HG02571 (cell line): ENCODE data around the gene STRIP2.

Experiments used
- ATAC-seq: cut with Tn5 transposase; IDR thresholded peaks from one replicate; pipeline ENCODE4 v1.9.1; 2021; ENCODE audit warnings: mild to moderate bottlenecking, moderate library complexity; ENCODE audit not compliant: unreplicated experiment

The STRIP2 gene

GRCh38 chr7:129482781-129483180 is 48.5 kb downstream of the STRIP2 start:
- no peak for ATAC-seq

DNA sequence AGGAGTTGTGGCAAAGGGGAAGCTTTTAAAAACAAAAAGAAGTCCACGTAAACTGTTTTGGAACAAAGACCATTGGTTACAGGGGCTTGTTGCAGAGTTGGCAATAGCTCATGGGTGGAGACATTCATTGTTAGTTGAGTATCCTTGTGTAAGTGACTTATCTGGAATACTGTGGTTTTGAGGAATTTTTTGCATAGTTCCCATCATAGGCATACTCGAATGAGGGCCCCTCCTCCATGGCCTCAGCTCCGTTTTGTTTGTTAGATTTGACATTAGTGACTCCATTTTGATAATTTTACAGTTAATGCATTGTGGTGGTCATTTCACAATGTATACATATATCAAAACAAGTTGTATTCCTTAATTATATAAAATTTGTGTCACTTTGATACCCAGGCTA is 55.3 kb downstream of the STRIP2 start:
- no peak for ATAC-seq

DNA sequence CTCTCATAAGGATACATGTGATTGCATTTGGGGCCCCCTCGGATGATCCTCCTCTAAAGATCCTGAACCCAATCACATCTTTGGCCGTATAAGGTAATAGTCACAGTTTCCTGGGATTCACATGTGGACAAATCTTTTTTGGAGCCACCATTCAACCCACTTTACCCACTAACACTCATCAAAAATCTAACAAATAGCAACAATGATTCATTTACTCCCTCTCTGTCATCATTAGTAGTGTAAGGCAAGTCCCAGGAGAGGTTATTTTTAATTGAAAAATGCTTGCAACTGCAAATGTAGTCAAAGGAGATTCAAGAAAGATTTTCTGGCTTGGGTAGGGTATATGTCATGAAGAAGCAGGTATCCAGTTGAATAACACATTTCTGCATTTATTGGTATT is 58.2 kb downstream of the STRIP2 start:
- no peak for ATAC-seq

DNA sequence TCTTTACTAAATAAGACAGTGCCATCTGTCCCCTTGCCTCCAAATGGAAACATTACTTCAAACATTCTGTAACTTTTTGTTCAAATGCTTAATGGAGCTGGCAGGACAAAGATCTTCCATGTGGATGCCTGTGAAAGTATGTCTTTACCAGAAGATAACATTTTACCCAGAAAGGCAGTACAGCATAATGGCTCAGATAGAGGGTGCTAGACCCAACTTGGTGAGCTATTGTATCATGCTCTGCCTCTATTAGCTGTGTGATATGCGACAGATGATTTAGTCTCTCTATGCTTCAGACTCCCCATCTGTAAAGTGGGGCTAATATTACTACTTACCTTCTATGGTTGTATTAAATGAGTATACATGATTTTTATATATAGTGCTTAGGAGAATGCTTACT is 59.3 kb downstream of the STRIP2 start:
- no peak for ATAC-seq

GRCh38 chr7:129494041-129494440 is 59.8 kb downstream of the STRIP2 start:
- peak; percentile 84 for ATAC-seq

DNA sequence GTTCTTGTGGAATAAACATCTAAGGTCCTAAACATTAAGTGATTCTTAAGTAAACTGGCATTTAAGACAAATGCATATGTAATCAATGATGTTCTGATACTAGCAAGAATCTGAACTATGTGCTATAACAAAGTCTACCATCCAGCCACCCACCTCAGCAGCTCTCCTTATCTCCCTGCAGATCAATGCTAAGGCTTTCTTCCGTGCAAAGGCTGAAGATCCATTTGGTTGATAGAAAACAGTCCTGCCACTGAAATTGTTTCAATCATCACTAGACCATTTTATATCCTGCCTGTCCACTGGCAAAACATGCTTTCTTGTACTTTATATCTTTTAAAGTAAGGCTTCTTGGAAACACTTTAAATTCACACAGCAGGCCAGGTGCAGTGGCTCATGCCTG is 61.8 kb downstream of the STRIP2 start:
- no peak for ATAC-seq

GRCh38 chr7:129496653-129497052 is 62.4 kb downstream of the STRIP2 start:
- ATAC-seq = no peak

DNA sequence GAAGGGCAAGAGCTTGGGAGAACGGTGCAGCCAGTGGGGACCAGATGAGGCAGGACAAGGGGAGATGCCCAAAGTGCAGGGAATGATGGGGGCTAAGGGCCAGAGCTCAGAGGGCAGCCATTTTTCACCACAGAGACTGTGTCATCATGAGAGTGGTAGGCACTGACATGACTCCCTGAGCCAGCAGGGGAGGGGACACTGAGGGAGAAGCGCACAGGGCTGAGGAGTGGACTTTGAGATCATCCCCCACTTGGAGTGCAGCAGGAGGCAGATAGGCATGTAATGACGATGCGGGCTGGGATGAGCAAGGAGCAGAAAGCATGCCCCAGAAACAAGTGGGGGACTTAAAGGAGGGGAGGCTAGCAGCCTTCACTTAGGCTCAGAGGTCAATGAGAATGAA is 62.9 kb downstream of the STRIP2 start:
- ATAC-seq = no peak

GRCh38 chr7:129498021-129498420 is 63.8 kb downstream of the STRIP2 start:
- ATAC-seq = no peak

- ATAC-seq = no peak
Observed at GRCh38 chr7:129499999-129500398, 65.8 kb downstream of the STRIP2 start.

DNA sequence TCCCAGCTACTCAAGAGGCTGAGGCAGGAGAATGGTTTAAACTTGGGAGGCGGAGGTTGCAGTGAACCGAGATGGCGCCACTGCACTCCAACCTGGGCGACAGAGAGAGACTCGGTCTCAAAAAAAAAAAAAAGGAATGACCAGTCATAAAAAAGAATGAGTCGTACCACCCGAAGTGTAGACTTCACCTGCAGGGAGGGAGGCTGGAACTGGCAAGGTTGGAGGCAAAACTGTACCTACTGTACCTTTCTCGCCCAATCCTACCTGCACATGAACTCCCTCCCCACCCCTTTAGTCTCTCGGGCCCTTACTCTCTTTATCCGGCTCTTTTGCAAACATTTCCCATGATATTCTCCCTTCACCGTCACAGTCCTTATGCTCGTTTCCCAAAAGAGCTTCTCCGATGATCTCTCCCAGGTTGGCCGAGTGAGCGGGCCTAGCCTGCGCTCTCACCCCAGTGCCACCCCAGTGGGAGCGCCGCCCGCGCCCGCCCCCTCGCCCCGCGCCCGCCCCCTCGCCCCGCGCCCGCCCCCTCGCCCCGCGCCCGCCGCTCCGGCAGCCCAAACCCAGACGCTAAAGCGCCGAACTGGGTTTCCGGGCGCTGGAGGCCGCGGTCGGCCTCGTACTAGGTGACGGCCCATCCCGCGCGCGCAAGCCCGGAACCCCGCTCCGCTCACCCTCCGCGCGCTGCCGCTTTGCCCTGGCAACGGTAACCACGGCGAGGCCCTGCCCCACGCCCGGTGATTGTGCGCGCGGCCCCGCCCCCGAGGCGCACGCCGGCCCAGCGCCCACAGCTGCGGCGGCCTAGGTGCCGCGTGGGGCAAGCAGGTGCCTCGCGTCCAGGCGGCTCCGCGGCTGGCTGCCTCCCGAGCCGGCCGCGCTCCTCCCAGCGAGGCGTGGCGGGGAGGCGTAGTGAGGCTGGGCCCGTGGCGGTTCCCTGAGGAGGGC is 67.8 kb downstream of the STRIP2 start, which contains the start of gene SMKR1:
Gene SMKR1, plus strand, starts transcription at position 772 of the 948 bp plus-strand sequence. CDS start 294 bp downstream, outside the sequence.
- ATAC-seq = peak; percentile 66

- ATAC-seq = no peak
Observed at GRCh38 chr7:129502708-129503685, 68.8 kb downstream of the STRIP2 start.

- ATAC-seq = no peak
Observed at GRCh38 chr7:129503725-129504124, 69.5 kb downstream of the STRIP2 start.

DNA sequence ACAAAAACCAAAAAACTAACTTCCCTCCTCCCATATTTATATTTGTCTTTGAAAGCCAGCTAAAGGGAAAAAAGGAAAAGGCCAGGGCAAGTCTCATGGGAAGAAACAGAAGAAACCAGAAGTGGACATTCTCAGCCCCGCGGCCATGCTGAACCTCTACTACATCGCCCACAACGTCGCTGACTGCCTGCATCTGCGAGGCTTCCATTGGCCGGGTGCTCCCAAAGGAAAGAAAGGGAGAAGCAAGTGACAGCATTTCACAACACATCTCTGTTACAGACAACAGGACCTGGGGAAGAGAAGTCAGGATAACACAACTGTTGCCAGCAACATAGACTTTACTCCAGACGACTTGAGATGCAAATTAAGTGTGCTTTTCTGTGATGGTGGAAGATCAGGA is 78.0 kb downstream of the STRIP2 start:
- ATAC-seq = no peak

DNA sequence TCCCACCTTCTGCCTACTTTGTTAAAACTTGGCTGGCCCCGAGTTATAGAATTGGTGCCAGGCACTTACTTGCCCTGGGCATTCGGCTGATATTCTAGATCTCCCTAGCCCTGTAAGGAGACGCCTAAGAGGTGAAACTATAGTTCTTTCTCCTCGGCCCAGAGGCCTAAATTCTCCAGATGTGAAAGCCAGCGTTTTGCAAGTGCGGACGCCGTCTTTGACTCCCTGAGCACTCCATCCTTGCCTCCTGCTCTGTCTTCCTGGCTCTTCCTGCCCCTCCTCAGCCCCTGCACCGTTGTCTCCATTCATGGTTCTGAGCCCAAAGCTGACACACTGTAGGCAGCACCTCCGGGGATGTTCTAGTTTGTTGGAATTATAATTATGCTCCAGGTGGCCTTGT is 79.3 kb downstream of the STRIP2 start:
- ATAC-seq = no peak

- no peak for ATAC-seq
Observed at GRCh38 chr7:129514683-129515082, 80.5 kb downstream of the STRIP2 start.

GRCh38 chr7:129515381-129515780 is 81.1 kb downstream of the STRIP2 start:
- no peak for ATAC-seq

DNA sequence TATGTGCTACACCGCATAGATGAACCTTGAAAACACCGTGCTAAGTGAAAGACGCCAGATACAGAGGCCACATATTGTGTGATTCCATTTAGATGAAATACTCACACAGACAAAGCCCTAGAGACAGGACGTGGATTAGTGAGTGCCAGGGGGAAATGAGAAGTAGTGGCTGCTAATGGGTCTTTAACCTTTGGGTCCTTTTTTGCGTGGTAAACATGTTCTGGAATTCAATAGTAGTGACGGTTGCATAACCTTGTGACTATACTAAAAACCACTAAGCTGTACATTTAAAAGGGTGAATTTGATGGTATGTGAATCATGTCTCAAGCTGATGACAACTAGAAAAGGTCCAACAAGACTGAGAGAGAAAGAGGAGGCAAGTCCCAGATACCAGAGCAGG is 83.7 kb downstream of the STRIP2 start:
- ATAC-seq = no peak

DNA sequence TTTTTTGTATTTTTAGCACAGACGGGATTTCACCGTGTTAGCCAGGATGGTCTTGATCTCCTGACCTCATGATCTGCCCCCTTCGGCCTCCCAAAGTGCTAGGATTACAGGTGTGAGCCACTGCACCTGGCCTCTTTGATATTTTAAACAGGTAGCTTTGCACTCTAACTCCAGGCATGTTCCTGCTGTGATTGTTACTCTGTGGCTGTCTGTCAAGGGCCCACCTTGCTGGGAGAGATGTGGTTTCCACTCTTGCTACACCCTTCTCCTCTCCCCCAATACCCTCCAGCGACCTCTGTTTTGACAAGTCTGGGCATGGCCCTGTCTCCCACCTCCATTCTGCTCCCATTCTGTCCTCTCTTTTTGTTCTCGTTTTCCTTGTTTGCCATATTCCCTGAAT is 85.2 kb downstream of the STRIP2 start:
- ATAC-seq = no peak

GRCh38 chr7:129522088-129522970 is 88.1 kb downstream of the STRIP2 start:
- ATAC-seq = no peak

- ATAC-seq = no peak
Observed at GRCh38 chr7:129522971-129523340, 88.7 kb downstream of the STRIP2 start.
